Fibroblast of villous mesenchyme (primary cell): ENCODE results near the gene DOCK9. TPM values are rescaled to one million over a fixed set of nuclear protein-coding genes. Genes with fewer than 3 reads are reported as not detected.

ENCODE experiments used
- DNase-seq: peaks from one replicate; pipeline ENCODE4 v3.0.0-alpha.2; 2010; ENCODE audit warnings: low read depth
- H3K4me3 ChIP-seq: 2 replicates; pipeline ENCODE4 v1.5.1; 2011; ENCODE audit warnings: low read depth, mild to moderate bottlenecking, low read length
- CTCF ChIP-seq: IDR thresholded peaks from 2 replicates; pipeline ENCODE4 v1.5.1; 2012; ENCODE audit warnings: low read depth, mild to moderate bottlenecking, low read length; ENCODE audit not compliant: insufficient read depth
- total RNA-seq: library from RNA; depleted of rRNA; stranded (reverse); fragments of >200 nt; gene quantifications from 2 replicates; pipeline ENCODE4 v1.2.3, GENCODE V29; 2012

DOCK9 gene
- total RNA-seq, 1 donor = 14.7 TPM

GRCh38 chr13:98846986-98847385, 130.9 kb downstream of the DOCK9 start:
- DNase-seq = no peak
- TF ChIP-seq CTCF = no peak
- no peak overlapping the region for H3K4me3 ChIP-seq

- no peak for TF ChIP-seq CTCF
- no peak for DNase-seq
- no peak overlapping the region for H3K4me3 ChIP-seq
Observed at GRCh38 chr13:98846521-98846920, 131.3 kb downstream of the DOCK9 start.

GRCh38 chr13:98845742-98846141, 132.1 kb downstream of the DOCK9 start:
- TF ChIP-seq CTCF = no peak
- H3K4me3 ChIP-seq = no peak overlapping the region
- no peak for DNase-seq

GRCh38 chr13:98844021-98844420, 133.8 kb downstream of the DOCK9 start:
- no peak overlapping the region for H3K4me3 ChIP-seq
- no peak for TF ChIP-seq CTCF
- DNase-seq = no peak

- DNase-seq = no peak
- H3K4me3 ChIP-seq = no peak overlapping the region
- TF ChIP-seq CTCF = no peak
Observed at GRCh38 chr13:98843482-98843877, 134.4 kb downstream of the DOCK9 start.

GRCh38 chr13:98842858-98843481, 134.9 kb downstream of the DOCK9 start:
- peak; percentile 80 for DNase-seq
- no peak overlapping the region for H3K4me3 ChIP-seq
- peak; percentile 96 for TF ChIP-seq CTCF

GRCh38 chr13:98842070-98842469, 135.8 kb downstream of the DOCK9 start:
- no peak for TF ChIP-seq CTCF
- H3K4me3 ChIP-seq = no peak overlapping the region
- DNase-seq = no peak
